ENCODE data around the gene EXOC2.
"Not testable (repeated sequence)": the region's sequence is repeated elsewhere in the genome, so short reads cannot be mapped to it uniquely, and the experiment has no call there.

Gene EXOC2

GRCh38 chr6:570825-571224 is 122.1 kb downstream of the EXOC2 start:
- no peak for DNase-seq

GRCh38 chr6:568954-569523 is 123.9 kb downstream of the EXOC2 start:
- no peak for DNase-seq

- no peak for DNase-seq
Measured at GRCh38 chr6:568085-568484, 124.9 kb downstream of the EXOC2 start.

GRCh38 chr6:563863-564262 is 129.1 kb downstream of the EXOC2 start:
- DNase-seq = no peak

- no peak for DNase-seq
Measured at GRCh38 chr6:562052-562676, 130.8 kb downstream of the EXOC2 start.

- not testable (repeated sequence) for DNase-seq
Measured at GRCh38 chr6:561335-561734, 131.6 kb downstream of the EXOC2 start.

- no peak for DNase-seq
Measured at GRCh38 chr6:558959-559358, 134.0 kb downstream of the EXOC2 start.

- DNase-seq = no peak
Measured at GRCh38 chr6:558089-558488, 134.8 kb downstream of the EXOC2 start.

GRCh38 chr6:551829-552350 is 141.0 kb downstream of the EXOC2 start:
- DNase-seq = no peak

GRCh38 chr6:551405-551804 is 141.5 kb downstream of the EXOC2 start:
- DNase-seq = no peak

GRCh38 chr6:549906-550305 is 143.0 kb downstream of the EXOC2 start:
- DNase-seq = no peak

GRCh38 chr6:548517-548916 is 144.4 kb downstream of the EXOC2 start:
- DNase-seq = no peak

- DNase-seq = no peak
Measured at GRCh38 chr6:548091-548490, 144.8 kb downstream of the EXOC2 start.

- DNase-seq = no peak
Measured at GRCh38 chr6:540490-540889, 152.4 kb downstream of the EXOC2 start.

GRCh38 chr6:537114-537513 is 155.8 kb downstream of the EXOC2 start:
- DNase-seq = no peak

- DNase-seq = no peak
Measured at GRCh38 chr6:530425-530824, 162.5 kb downstream of the EXOC2 start.

GRCh38 chr6:528989-529388 is 163.9 kb downstream of the EXOC2 start:
- DNase-seq = no peak

- no peak for DNase-seq
Measured at GRCh38 chr6:527989-528673, 164.8 kb downstream of the EXOC2 start.

- no peak for DNase-seq
Measured at GRCh38 chr6:524803-525202, 168.1 kb downstream of the EXOC2 start.

- no peak for DNase-seq
Measured at GRCh38 chr6:520820-521219, 172.1 kb downstream of the EXOC2 start.

GRCh38 chr6:518218-518617 is 174.7 kb downstream of the EXOC2 start:
- no peak for DNase-seq

GRCh38 chr6:516213-516612 is 176.7 kb downstream of the EXOC2 start:
- no peak for DNase-seq

- no peak for DNase-seq
Measured at GRCh38 chr6:515267-515666, 177.7 kb downstream of the EXOC2 start.

GRCh38 chr6:514396-514978 is 178.5 kb downstream of the EXOC2 start:
- no peak for DNase-seq

Data from right forelimb (tissue), 1 donor.